Measurements from ENCODE around the gene NELL2. TPM values are rescaled to one million over a fixed set of nuclear protein-coding genes. Genes with fewer than 3 reads are reported as not detected.
"Not testable (repeated sequence)": the region's sequence is repeated elsewhere in the genome, so short reads cannot be mapped to it uniquely, and the experiment has no call there.

Gene NELL2
- total RNA-seq, 1 donor from 2014 or later = 0.50 TPM

DNA sequence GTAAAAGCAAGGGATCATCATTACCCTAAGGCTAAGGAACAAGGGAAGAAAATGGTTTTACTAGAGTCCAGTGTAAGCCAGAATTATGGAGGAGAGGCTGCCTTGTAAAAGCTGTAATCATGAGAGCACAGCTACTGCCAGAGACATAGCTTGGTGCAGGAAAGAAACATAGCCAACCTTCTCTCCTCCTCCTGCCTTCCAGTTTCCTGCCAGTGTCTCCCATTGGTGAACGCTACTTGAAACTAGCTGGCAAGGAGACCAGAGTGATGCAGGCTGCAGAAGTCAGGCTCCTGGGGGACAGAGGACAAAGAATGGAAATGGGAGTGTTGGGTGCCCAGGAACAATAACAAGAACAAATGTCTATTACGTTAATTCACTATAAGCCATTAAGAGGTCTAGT, 158.5 kb downstream of the NELL2 start:
- no peak for ATAC-seq
- no peak for DNase-seq
- intact Hi-C loops (cut with micrococcal nuclease) = no loop called here

DNA sequence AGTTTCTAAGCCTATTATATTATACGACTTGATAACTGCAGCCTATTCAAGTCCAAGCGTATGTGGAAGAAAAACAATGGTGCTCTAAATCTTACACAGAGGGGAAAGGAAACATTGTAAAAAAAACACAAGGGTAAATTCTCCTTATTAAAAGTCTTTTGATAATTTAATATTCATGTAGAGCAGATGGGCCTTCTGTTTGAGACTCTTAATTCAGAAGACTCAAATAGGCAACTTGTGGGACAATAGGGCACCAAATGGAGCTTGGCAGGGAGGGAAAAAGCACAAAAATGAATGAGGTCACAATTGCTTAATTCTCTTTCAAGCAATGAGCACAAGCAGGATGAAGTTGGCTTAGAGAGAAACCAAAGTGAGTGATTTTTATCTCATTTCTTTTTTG, 159.4 kb downstream of the NELL2 start:
- intact Hi-C loops (cut with micrococcal nuclease) = no loop called here
- ATAC-seq (no peak), DNase-seq (no peak)

DNA sequence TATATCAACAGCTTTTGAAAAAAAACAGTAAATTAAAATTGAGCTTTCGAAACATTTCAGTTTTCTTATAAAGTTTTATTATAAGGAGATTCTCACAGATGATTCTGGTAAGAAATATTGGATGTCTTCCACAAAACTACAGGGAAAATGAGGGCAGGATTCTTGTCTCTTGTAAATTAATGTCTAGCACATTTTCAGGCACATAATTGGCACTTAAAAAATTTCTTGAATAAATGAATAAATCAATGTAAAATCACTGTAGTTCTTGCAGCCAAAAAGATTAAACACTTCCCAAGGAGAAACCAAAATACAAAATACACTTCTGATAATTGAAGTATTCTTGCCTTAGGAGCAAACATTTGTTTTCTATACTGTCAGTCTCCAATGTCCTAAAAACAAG, 164.4 kb downstream of the NELL2 start:
- DNase-seq (no peak), ATAC-seq (no peak)
- intact Hi-C loops (cut with micrococcal nuclease) = no loop called here

DNA sequence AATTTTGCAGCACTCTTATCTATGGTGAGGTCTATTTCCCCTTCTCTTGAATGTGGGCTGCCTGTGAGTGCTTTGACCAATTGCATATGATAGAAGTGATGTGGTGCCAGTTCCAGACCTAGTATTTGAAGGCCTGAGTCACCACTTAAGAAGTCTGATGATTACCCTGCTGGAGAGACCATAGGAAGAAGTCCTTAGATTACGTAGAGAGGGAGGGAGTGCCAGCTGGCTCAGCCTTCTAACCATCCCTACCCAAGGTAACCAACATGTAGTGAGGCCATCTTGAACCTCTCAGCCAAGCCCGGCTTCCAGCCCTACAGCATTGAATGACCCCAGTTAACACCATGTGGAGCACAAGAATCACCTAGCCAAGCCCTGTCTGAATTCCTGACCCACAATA, 166.9 kb downstream of the NELL2 start:
- ATAC-seq (no peak), DNase-seq (no peak)
- intact Hi-C loops (cut with micrococcal nuclease) = no loop called here

DNA sequence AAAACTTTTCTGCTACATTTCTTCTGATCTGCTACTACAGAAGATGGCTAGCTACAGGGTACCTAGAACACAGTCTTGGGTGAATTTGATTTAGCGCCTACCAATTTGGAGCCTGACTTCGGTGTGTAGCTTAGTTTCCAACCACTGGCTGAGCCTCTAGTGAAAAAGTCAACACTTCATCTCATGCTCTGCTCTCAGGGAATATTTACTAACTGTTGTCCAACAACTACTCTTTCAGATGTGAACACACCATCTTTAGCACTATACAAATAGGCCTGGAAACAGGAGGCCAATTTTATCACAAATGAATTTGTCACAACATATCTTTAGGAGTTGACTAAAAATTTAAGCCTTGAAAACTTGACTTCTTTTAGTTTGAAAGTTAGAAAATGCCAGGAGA, 167.9 kb downstream of the NELL2 start:
- ATAC-seq = no peak

DNA sequence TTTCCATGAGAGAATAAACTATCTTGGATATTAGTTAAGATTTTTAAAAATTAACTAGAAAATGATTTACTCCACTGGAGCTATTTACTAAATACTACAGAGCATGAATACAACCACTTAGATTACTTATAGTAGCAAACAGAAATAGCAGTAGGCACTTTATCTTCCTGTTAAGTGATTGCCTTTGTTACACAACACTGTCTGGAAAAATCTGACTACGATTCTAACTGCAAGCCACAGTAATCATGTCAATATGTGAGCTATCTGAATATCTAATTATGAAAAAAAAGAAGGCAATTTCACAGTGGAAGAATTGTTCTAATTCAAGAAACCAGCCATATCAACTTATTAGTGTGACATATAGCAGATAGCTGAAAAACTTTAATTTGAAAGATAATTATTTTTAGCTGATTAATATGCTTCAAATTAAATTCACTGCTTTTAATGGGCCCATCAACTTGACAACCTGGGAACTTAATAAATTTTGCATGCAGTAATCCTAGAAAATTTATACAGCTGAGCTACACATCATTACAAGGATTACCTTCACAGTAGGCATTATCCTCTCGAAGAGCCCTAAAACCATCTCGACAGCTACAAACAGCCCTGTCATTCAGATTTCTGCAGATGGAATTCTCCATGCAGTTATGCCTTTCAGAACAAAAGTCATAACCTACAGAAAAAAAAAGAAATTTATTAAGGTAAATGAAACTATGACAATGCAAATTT, 172.8 kb downstream of the NELL2 start:
- ATAC-seq (no peak), DNase-seq (no peak)
- intact Hi-C loops (cut with micrococcal nuclease) = no loop called here

More for the DNA sequence above, 167.9 kb downstream of the NELL2 start:
- no peak for DNase-seq
- intact Hi-C loops (cut with micrococcal nuclease) = no loop called here

DNA sequence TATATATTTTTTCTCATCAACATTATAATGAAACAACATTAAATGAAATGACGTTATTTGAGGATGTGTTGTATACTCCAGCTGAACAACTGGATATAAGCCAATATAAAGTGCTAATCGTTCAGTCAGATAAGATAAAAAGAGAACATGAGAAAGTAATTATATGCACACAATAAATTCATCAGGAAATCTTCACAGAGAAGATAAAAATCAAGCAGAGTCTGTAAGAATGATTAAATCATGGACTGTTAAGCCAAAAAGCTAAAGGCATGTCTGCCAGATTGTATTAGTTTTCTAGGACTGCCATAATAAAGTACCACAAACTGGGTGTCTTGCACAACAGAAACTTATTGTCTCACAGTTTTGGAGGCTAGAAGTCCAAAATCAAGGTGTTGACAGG, 178.6 kb downstream of the NELL2 start:
- ATAC-seq = no peak
- intact Hi-C loops (cut with micrococcal nuclease) = no loop called here
- DNase-seq = no peak

DNA sequence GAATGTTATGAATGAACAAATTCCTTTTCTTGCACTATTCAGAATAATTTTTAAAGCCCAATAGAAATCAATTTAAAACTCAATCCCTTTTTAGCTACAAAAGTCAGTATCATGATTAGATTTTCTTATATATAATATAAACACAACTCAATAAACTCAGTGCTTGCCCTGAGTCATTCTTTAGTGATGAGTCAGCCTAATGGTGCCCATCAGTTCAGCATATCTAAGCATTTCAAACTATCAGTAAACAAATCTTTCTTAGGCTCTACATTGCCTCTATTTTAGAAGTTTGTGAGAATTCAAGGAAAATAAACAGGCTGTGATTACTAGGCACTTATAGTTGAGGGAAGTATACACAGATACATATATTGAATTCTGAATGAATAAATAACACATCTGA, 179.6 kb downstream of the NELL2 start:
- DNase-seq (no peak), ATAC-seq (no peak)
- intact Hi-C loops (cut with micrococcal nuclease) = no loop called here

DNA sequence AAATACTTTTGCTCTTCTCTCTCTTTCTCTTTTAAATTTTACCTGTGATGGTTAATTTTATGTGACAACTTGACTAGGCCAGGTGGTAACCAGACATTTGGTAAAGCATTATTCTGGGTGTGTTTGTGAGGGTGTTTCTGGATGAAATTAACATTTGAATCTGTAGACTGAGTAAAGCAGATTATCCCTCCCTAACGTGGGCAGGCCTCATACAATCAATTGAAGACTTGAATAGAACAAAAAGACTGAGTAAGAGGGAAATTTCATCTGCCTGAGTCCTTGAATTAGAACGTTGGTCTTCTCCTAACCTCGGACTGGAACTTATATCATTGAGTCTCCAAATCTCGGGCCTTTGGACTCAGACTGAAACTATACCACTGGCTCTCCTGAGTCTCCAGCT, 182.1 kb downstream of the NELL2 start:
- DNase-seq (no peak), ATAC-seq (no peak)
- intact Hi-C loops (cut with micrococcal nuclease) = no loop called here

DNA sequence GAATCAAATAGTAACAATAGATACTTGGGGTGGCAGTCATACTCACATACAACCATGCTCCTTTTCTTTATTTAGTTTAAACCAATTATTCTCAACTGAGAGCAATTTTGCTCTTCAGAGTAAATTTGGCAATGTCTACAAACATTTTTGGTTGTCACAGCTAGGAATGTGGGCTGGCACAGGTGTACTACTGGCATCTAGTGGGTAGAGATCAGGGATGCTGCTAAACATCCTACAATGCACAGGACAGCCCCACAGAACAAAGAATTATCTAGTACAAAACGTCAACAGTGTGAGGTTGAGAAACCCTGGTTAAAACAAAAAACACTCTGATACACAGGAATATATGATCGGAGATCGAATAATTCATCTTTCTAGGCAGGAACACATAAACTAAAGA, 186.5 kb downstream of the NELL2 start:
- intact Hi-C loops (cut with micrococcal nuclease) = no loop called here
- DNase-seq = no peak
- no peak for ATAC-seq

DNA sequence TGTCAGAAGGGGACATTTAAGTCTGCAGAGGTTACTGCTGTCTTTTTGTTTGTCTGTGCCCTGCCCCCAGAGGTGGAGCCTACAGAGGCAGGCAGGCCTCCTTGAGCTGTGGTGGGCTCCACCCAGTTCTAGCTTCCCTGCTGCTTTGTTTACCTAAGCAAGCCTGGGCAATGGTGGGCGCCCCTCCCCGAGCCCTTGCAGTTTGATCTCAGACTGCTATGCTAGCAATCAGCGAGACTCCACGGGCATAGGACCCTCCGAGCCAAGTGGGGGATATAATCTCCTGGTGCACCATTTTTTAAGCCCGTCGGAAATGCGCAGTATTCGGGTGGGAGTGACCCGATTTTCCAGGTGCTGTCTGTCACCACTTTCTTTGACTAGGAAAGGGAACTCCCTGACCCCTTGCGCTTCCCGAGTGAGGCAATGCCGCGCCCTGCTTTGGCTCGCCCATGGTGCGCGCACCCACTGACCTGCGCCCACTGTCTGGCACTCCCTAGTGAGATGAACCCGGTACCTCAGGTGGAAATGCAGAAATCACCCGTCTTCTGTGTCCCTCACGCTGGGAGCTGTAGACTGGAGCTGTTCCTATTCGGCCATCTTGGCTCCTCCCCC, 189.2 kb downstream of the NELL2 start:
- ATAC-seq; DNase-seq; intact Hi-C loops (cut with micrococcal nuclease): not testable (repeated sequence)

DNA sequence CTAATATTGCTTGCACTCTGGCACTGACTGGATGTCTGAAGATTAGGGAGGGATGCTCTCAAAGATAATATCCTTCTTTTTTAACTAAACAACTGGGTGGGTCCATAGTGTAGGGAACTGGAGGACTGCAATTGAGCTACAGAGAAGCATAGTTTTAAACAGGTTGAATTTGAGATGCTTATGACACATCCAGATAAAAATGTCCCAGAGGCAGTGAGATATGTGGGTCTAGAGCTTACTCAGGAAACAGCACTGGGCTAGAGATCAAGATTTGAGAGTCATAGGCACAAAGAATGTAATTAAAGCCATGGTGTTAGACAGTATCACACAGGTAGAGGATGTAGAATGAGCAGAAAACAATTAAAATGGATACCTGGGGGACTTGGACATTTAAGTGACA, 198.4 kb downstream of the NELL2 start:
- DNase-seq = no peak
- intact Hi-C loops (cut with micrococcal nuclease) = no loop called here
- ATAC-seq = no peak

DNA sequence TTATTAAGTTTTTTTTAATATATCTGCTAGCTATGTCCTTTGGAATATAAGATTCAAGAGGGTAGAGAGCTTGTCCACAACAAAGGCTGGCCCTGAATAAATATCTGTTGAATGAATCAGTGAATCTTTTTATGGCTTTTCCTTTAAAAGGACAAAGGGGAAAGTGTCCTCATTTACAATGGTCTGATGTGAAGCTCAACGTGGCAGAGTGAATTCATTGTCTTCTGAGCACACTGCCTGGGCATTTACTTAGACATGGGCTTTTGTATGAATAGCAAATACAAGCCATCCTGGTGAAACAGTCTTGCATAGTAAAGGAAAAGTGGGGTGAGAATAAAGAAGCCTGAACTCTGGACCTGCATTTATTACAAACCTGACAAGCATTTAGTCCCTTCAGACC, 201.2 kb downstream of the NELL2 start:
- ATAC-seq (no peak), DNase-seq (no peak)
- intact Hi-C loops (cut with micrococcal nuclease) = no loop called here

DNA sequence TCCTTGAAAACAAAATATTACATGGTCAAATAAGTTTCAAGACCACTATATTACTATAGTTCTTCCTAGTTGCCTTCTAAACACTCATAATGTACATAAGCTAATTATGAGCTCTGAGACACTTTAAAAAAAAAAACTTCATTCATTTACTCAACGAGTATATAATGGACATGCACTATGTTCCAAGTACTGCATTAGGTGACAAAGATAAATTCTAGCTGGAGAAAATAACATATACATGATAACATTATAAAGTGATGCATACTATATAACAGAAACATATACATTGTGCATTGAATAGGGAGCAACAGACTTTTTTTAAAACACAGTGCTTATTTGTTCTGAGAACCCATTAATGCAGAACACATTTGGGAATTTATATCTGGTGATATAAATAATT, 202.3 kb downstream of the NELL2 start:
- DNase-seq = no peak
- no peak for ATAC-seq
- intact Hi-C loops (cut with micrococcal nuclease) = no loop called here

DNA sequence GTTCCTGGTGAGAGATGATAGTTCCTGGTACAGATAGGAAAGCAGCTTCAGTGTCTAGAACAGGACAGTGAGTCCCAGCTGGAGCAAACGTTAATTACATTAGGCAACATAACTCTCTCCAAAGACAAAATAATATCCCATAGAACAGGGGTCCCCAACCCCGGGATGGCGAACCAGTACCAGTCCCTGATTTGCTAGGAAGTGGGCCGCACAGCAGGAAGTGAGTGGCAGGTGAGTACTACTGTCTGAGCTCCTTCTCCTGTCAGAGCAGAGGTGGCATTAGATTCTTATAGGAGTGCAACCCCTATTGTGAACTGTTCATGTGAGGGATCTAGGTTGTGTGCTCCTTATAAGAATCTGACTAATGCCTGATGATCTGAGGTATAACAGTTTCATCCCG, 204.1 kb downstream of the NELL2 start:
- intact Hi-C loops (cut with micrococcal nuclease) = no loop called here
- ATAC-seq (no peak), DNase-seq (no peak)

DNA sequence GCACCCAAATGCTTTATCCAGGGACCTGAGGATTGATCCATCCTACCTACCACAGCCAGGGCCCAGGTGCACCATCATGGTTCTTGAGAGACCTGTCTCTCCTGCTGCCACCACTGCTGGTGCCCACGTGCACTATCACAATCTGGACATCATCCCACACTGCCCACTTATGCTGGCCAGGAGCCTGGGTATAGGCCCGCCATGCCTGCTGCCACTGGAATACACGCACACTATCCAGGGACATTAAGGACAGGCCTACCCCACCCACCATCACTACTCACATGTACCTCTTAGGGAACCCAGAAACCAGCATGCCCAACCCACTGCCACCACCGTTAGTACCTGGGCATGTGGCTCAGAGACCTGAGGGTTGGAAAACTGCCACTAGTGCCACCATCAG, 207.7 kb downstream of the NELL2 start:
- ATAC-seq (no peak), DNase-seq (no peak)
- intact Hi-C loops (cut with micrococcal nuclease) = no loop called here

DNA sequence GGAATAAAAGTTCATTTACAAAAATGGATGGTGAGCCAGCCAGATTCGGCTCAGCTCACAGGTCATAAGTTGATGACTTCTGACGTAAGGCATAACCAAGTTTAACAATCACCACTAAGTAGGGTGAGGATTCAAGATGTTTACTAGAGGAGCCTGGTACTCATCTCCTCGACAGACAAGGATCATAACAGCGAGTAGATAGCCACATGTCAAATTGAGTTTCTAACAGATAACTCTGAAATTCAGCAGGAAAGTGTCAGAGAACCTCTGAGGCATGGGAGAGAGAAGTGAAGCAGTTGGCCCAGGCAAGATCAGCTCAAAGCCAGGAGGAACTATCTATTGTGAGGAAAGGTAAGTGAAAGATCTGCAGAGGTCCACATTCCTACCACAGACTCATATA, 208.7 kb downstream of the NELL2 start:
- intact Hi-C loops (cut with micrococcal nuclease) = no loop called here
- ATAC-seq (no peak), DNase-seq (no peak)

DNA sequence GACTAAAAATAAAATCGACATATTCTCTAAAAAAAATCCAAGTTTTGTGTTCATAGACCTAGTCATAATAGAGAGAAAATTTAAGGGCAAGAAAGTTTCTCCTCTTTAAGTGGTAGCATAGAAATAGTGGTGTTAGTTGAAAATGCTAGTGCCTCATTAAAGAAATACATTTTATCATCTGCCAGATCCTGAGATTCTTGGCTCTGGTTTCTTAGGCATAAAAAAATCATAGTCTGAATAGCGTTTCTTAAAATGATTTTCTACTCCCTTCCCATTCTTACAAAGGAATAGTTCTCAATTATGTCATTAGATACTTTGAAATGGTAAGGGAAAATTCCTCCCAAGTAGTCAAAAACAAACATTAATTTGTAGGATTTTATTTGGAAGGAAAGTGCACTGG, 212.8 kb downstream of the NELL2 start:
- DNase-seq = no peak

DNA sequence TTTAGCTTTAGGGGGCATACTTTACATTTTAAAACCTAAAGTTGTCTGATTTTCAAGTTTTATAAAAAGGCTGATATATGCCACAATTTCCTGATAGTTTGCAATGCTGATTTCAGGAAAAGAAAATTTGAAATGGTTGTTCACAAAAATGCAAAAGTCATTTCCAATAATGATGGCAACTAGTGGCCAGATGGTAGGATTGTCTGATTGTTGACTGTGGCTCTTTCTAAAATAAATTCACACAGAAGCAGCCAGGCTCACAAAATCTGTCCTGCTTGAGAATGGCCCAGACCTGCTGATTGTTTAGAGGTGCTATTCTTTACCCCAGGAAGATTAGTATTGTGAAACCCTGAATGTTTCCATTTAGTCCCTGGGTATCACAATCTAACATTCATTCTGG, 220.3 kb downstream of the NELL2 start:
- ATAC-seq (no peak), DNase-seq (no peak)
- intact Hi-C loops (cut with micrococcal nuclease) = no loop called here

More for the DNA sequence above, 212.8 kb downstream of the NELL2 start:
- intact Hi-C loops (cut with micrococcal nuclease) = no loop called here
- no peak for ATAC-seq

DNA sequence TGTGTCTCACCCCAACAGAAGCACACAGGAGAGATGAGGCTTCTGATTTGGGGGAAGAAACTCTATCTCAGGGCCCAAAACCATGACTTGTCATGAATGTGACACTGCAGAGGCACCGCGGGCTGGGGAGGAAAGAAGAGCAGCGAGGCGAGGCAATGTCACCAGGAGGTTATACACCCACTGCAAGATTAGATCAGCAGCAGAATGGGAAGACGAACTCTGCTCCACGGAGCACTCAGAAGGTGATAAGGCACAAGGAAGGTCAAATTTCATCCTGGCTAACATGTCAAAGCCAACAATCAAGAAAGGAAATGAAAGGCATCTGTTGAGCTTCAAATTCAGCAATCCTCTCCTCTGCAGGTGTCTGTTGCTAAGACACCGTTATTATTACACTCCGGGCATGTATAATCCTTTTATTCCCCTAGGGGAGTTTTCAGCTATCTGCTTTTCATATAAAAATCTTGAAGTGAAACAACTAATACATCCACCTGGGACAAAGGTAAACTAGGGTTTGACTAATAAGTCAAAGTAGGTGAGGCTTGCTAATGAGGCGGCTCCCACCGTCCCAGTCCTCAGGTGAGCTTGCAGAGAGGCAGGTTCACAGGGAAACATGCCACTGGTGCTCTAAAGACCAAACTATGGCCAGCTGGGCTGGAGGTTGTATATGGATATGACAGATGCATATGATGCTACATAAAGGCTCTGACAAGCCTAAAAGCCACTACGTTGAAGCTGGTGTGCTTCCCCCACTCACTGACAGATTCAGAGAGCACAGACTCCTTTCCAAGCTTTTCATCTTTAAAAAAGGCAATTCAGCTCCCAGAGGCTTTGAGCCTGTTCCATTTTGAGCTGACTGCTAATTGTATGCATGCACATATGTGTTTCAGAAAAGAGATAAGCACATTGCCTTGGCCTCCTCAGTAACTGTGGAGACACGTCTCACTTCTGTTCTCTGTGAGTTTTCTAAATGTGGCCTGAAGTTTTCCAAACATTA, 221.2 kb downstream of the NELL2 start:
- DNase-seq = no peak
- intact Hi-C loops (cut with micrococcal nuclease) = no loop called here
- ATAC-seq = no peak

Data from left ventricle myocardium superior (tissue), 1 donor.